Hepatocyte (in vitro differentiated cells): ENCODE data around the gene GEMIN4. TPM values are rescaled to one million over a fixed set of nuclear protein-coding genes. Genes with fewer than 3 reads are reported as not detected.
A peak's percentile ranks its signal among the peaks of the same experiment; 100 is the strongest.

Experiments used
- DNase-seq: peaks from one replicate; pipeline ENCODE4 v3.0.0-alpha.2; 2016; ENCODE audit warnings: low spot score
- H2AFZ ChIP-seq: fragments of 200-600 bp; sonication (generic); 2 replicates; pipeline ENCODE4 v1.6.0; 2016; ENCODE audit warnings: antibody characterized with exemption, mild to moderate bottlenecking
- H3K27ac ChIP-seq: fragments of 200-600 bp; sonication (generic); 2 replicates; pipeline ENCODE4 v1.5.1; 2016; ENCODE audit warnings: mild to moderate bottlenecking
- H3K27me3 ChIP-seq: fragments of 200-600 bp; sonication (generic); 2 replicates; pipeline ENCODE4 v1.6.1; 2016
- H3K36me3 ChIP-seq: fragments of 200-600 bp; sonication (generic); replicated peaks from 2 replicates; pipeline ENCODE4 v1.5.1; 2016; ENCODE audit warnings: low read depth; ENCODE audit not compliant: insufficient read depth
- H3K4me1 ChIP-seq: fragments of 200-600 bp; sonication (generic); 2 replicates; pipeline ENCODE4 v1.5.1; 2016; ENCODE audit warnings: mild to moderate bottlenecking, moderate library complexity; ENCODE audit not compliant: insufficient read depth
- H3K4me2 ChIP-seq: fragments of 200-600 bp; sonication (generic); 2 replicates; pipeline ENCODE4 v1.6.0; 2016
- H3K4me3 ChIP-seq: fragments of 200-600 bp; sonication (generic); 2 replicates; pipeline ENCODE4 v1.5.1; 2016; ENCODE audit warnings: mild to moderate bottlenecking
- H3K79me2 ChIP-seq: fragments of 200-600 bp; sonication (generic); 2 replicates; pipeline ENCODE4 v1.6.0; 2017; ENCODE audit warnings: mild to moderate bottlenecking
- H3K9me2 ChIP-seq: fragments of 200-600 bp; sonication (generic); replicated peaks from 2 replicates; pipeline ENCODE4 v1.6.0; 2017; ENCODE audit warnings: mild to moderate bottlenecking; ENCODE audit not compliant: insufficient read depth
- H3K9me3 ChIP-seq: fragments of 200-600 bp; sonication (generic); 2 replicates; pipeline ENCODE4 v1.5.1; 2016; ENCODE audit warnings: low read depth, mild to moderate bottlenecking
- H4K20me1 ChIP-seq: fragments of 200-600 bp; sonication (generic); 2 replicates; pipeline ENCODE4 v1.6.0; 2016; ENCODE audit warnings: mild to moderate bottlenecking; ENCODE audit not compliant: insufficient read depth, poor library complexity, severe bottlenecking
- CTCF ChIP-seq: fragments of 200-600 bp; sonication (generic); IDR thresholded peaks from 2 replicates; pipeline ENCODE4 v1.5.1; 2016; ENCODE audit warnings: antibody characterized with exemption, mild to moderate bottlenecking; ENCODE audit not compliant: poor library complexity
- EZH2 ChIP-seq: fragments of 200-600 bp; sonication (generic); IDR thresholded peaks from 2 replicates; pipeline ENCODE4 v1.6.1; 2016; ENCODE audit warnings: antibody characterized with exemption, mild to moderate bottlenecking, borderline replicate concordance
- EZH2phosphoT487 ChIP-seq: fragments of 200-600 bp; sonication (generic); IDR thresholded peaks from one replicate; pipeline ENCODE4 v1.6.1; 2018; ENCODE audit warnings: antibody characterized with exemption, mild to moderate bottlenecking, low read depth, moderate library complexity; ENCODE audit not compliant: unreplicated experiment, severe bottlenecking
- WGBS: methylation state at CpG from one replicate; pipeline ENCODE4 v1.1.6; 2016; ENCODE audit warnings: low lambda C conversion rate; ENCODE audit errors: missing lambda C conversion rate; 5-methylcytosine and 5-hydroxymethylcytosine counted together
- polyA plus RNA-seq: library from polyadenylated mRNA; unstranded; fragments of >200 nt; fragmentation: Nextera tagmentation; extraction: Ambion mirVana; gene quantifications from 2 replicates; pipeline ENCODE4 v1.2.1, GENCODE V29; 2016
- total RNA-seq: library from RNA; depleted of rRNA; stranded (reverse); fragments of >200 nt; gene quantifications from 2 replicates; pipeline ENCODE4 v1.2.3, GENCODE V29; 2014

Gene GEMIN4
- total and polyA plus RNA-seq, 2 experiments from 2014 or later = 12.0 to 12.8 TPM

DNA sequence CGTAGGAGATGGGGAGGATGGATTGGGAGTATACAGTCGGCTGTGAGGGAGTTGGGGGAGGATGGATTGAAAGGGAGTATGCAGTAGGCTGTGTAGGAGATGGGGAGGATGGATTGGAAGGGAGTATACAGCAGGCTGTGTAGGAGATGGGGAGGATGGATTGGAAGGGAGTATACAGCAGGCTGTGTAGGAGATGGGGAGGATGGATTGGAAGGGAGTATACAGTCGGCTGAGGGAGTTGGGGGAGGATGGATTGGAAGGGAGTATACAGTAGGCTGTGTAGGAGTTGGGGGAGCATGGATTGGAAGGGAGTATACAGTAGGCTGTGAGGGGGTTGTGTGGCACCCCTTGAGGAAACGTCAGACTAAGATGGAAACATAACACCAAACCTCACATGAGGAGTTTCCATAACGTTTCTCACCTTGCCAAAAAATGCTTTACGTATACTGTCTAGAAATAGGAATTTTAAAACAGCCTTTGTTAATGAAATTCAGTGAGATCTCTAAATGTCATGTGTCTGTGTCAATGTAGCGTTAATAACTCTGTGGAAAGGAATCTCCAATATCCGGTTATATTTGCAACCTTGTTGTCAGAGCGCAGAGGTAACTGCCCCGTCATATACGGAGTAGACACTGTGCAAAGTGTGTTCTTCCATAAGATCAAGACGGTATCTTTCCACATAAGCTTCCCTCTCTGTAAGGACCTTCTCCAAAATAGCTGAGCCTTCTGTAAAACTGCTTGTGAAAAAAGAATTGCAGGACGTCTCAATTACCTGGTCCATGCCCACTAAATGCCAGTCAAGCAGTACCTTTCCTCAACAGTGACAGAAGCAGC lies 31.1 kb downstream of the GEMIN4 start:
- no peak for TF ChIP-seq EZH2
- Histone ChIP-seq H3K4me3 (no peak overlapping the region), H3K79me2 (peaks cover 6% of the 10 kb centered on the region), H3K9me2 (no peaks in the 10 kb centered on the region), H3K4me2 (no peak overlapping the region), H2AFZ (no peak overlapping the region), H3K36me3 (no peaks in the 10 kb centered on the region), H3K27me3 (no peaks in the 10 kb centered on the region), H3K4me1 (peaks cover 5% of the 10 kb centered on the region), H3K9me3 (no peaks in the 10 kb centered on the region), H3K27ac (no peak overlapping the region), H4K20me1 (no peaks in the 10 kb centered on the region)
- WGBS = 83% methylated on average over 11 of the region's 13 CpGs
- DNase-seq = no peak

- peaks cover 21% of the 10 kb centered on the region for H3K79me2 ChIP-seq
- DNase-seq = no peak
- no peak overlapping the region for H2AFZ ChIP-seq
- H3K9me2 ChIP-seq = no peaks in the 10 kb centered on the region
- H3K4me2 ChIP-seq = no peak overlapping the region
- TF ChIP-seq EZH2phosphoT487 (no peak), CTCF (no peak)
- no peak overlapping the region for H3K4me3 ChIP-seq
- peaks cover 7% of the 10 kb centered on the region for H3K4me1 ChIP-seq
- H3K36me3 ChIP-seq = no peaks in the 10 kb centered on the region
- no peaks in the 10 kb centered on the region for H3K27me3 ChIP-seq
- no peaks in the 10 kb centered on the region for H4K20me1 ChIP-seq
- no peaks in the 10 kb centered on the region for H3K9me3 ChIP-seq
- no peak overlapping the region for H3K27ac ChIP-seq
- WGBS = 93% methylated on average over 5 of the region's 5 CpGs
These were observed 34.0 kb downstream of the GEMIN4 start for GRCh38 chr17:718075-718474.

DNA sequence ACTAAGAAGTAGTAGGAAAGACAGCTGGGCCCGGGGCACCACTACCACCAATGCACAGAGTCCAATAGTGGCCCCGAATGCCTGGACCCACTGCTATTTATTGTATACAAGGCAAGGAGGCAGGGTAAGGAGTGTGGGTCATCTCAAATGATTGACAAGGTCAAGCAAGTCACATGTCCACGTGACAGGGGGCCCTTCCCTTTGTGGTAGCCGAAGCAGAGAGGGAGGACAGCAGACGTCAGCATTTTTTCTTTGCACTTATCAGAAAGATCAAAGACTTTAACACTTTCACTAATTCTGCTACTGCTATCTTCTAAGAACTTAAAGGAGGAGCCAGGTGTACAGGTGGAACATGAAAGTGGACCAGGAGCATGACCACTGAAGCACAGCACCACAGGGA lies 43.9 kb downstream of the GEMIN4 start:
- TF ChIP-seq EZH2phosphoT487 (no peak), EZH2 (no peak), CTCF (no peak)
- Histone ChIP-seq H3K27ac (no peak overlapping the region), H2AFZ (no peak overlapping the region), H3K9me3 (no peaks in the 10 kb centered on the region), H3K36me3 (no peaks in the 10 kb centered on the region), H3K4me1 (peaks cover 8% of the 10 kb centered on the region), H3K4me2 (no peak overlapping the region), H3K79me2 (peaks cover 75% of the 10 kb centered on the region), H3K4me3 (no peak overlapping the region), H3K27me3 (no peaks in the 10 kb centered on the region), H4K20me1 (peaks cover 7% of the 10 kb centered on the region), H3K9me2 (no peaks in the 10 kb centered on the region)
- 81% methylated on average over 5 of the region's 5 CpGs for WGBS
- no peak for DNase-seq

DNA sequence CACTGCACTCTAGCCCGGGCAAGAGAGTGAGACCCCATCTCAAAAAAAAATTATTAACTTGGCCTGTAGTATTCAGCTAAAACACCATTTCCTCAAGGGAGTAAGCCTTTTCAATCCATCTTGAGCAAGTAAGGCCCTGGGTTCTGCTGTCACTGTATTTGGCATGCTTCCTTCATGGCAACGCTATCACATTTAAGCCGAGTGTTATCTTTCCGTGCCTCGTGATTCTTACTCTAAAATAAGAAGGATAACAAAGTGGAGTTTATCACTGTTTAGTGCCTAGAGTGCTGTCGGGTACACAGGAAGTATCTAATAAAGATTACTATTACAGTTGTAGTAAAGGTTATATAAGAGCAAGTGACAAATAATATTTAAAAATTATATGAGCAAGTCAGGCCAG lies 46.2 kb downstream of the GEMIN4 start:
- Histone ChIP-seq H3K9me2 (no peaks in the 10 kb centered on the region), H3K27ac (peak overlapping the region; percentile 5), H3K4me1 (peaks cover 6% of the 10 kb centered on the region), H3K4me2 (no peak overlapping the region), H3K4me3 (no peak overlapping the region), H3K9me3 (no peaks in the 10 kb centered on the region), H3K27me3 (no peaks in the 10 kb centered on the region), H3K79me2 (peaks cover 54% of the 10 kb centered on the region), H2AFZ (no peak overlapping the region), H3K36me3 (no peaks in the 10 kb centered on the region), H4K20me1 (no peaks in the 10 kb centered on the region)
- WGBS = 58% methylated on average over 6 of the region's 6 CpGs
- peak; percentile 42 for DNase-seq
- no peak for TF ChIP-seq EZH2phosphoT487
- TF ChIP-seq CTCF = no peak
- no peak for TF ChIP-seq EZH2
